Measurements from ENCODE around the gene RPS18.

- TF ChIP-seq CTCF (IDR thresholded peaks at IDR 0.05 in 2 of 3, conservative IDR thresholded peaks at IDR 0.05 in 1 of 3; ENCODE audit: borderline replicate concordance in 1 of 3, insufficient read depth in 1 of 3, low read depth in 2 of 3, low read length in 2 of 3) (no peak), ATF3 (IDR thresholded peaks at IDR 0.05) (no peak), CBX3 (IDR thresholded peaks at IDR 0.05; ENCODE audit: low read depth) (no peak), JUND (IDR thresholded peaks at IDR 0.05) (no peak), POLR2A (IDR thresholded peaks at IDR 0.05; ENCODE audit: borderline replicate concordance, extremely low read depth, insufficient read depth, insufficient read length) (no peak), MAX (IDR thresholded peaks at IDR 0.05) (no peak), CEBPB (IDR thresholded peaks at IDR 0.05; ENCODE audit: low read depth) (no peak), YY1 (IDR thresholded peaks at IDR 0.05; ENCODE audit: extremely low read depth, insufficient replicate concordance, low read depth, low read length) (no peak), POLR2AphosphoS5 (IDR thresholded peaks at IDR 0.05; ENCODE audit: low read depth, low read length) (no peak), SRF (IDR thresholded peaks at IDR 0.05; ENCODE audit: low read depth) (no peak)
Measured at GRCh38 chr6:33298773-33299236, 26.9 kb downstream of the RPS18 start, which contains the start of gene RGL2.
